GM18868 (cell line): ENCODE data around the gene CFAP157.
"Not testable (repeated sequence)": the region's sequence is repeated elsewhere in the genome, so short reads cannot be mapped to it uniquely, and the experiment has no call there.

Source experiments
- ATAC-seq: cut with Tn5 transposase; IDR thresholded peaks from one replicate; pipeline ENCODE4 v1.9.1; 2021; ENCODE audit warnings: mild to moderate bottlenecking, moderate library complexity; ENCODE audit not compliant: unreplicated experiment

Gene CFAP157

GRCh38 chr9:127734747-127735529 lies 28.1 kb downstream of the CFAP157 start, which contains the start of gene TOR2A:
Gene TOR2A, minus strand, starts transcription at chr9:127735294. Its CDS starts 24 bp downstream, at chr9:127735270.
- ATAC-seq: peak; percentile 87

- ATAC-seq: peak; percentile 3
Observed at GRCh38 chr9:127735530-127736185, 28.9 kb downstream of the CFAP157 start.

- ATAC-seq: no peak
Observed at GRCh38 chr9:127738666-127739065, 31.9 kb downstream of the CFAP157 start.

- no peak for ATAC-seq
Observed at GRCh38 chr9:127739614-127740330, 33.0 kb downstream of the CFAP157 start.

GRCh38 chr9:127741831-127742434 lies 35.1 kb downstream of the CFAP157 start:
- no peak for ATAC-seq

- no peak for ATAC-seq
Observed at GRCh38 chr9:127742435-127743088, 35.8 kb downstream of the CFAP157 start.

- ATAC-seq: no peak
Observed at GRCh38 chr9:127744398-127745110, 37.8 kb downstream of the CFAP157 start.

GRCh38 chr9:127746959-127747569 lies 40.3 kb downstream of the CFAP157 start:
- ATAC-seq: no peak

- ATAC-seq: no peak
Observed at GRCh38 chr9:127749090-127749787, 42.5 kb downstream of the CFAP157 start.

GRCh38 chr9:127751269-127752054 lies 44.7 kb downstream of the CFAP157 start:
- ATAC-seq: no peak

- ATAC-seq: no peak
Observed at GRCh38 chr9:127753148-127753547, 46.4 kb downstream of the CFAP157 start.

GRCh38 chr9:127753622-127754021 lies 46.8 kb downstream of the CFAP157 start:
- no peak for ATAC-seq

- no peak for ATAC-seq
Observed at GRCh38 chr9:127754099-127755060, 47.6 kb downstream of the CFAP157 start.

GRCh38 chr9:127755061-127756060 lies 48.6 kb downstream of the CFAP157 start:
- ATAC-seq: no peak

- no peak for ATAC-seq
Observed at GRCh38 chr9:127756233-127756632, 49.4 kb downstream of the CFAP157 start.

- not testable (repeated sequence) for ATAC-seq
Observed at GRCh38 chr9:127756776-127757175, 50.0 kb downstream of the CFAP157 start.
